HCEC 1CT (cell line): ENCODE measurements around the gene SIRT5.

Experiments used
- DNase-seq: peaks from one replicate; pipeline ENCODE4 v3.0.0-alpha.2; 2017

Gene SIRT5

GRCh38 chr6:13574571-13575376, at the start of gene SIRT5:
Gene SIRT5, plus strand, starts transcription at chr6:13574601. Its CDS starts 9,510 bp downstream, at chr6:13584111.
- peak; percentile 80 for DNase-seq

GRCh38 chr6:13524801-13525508, 49.4 kb upstream of the SIRT5 start:
- no peak for DNase-seq

DNA sequence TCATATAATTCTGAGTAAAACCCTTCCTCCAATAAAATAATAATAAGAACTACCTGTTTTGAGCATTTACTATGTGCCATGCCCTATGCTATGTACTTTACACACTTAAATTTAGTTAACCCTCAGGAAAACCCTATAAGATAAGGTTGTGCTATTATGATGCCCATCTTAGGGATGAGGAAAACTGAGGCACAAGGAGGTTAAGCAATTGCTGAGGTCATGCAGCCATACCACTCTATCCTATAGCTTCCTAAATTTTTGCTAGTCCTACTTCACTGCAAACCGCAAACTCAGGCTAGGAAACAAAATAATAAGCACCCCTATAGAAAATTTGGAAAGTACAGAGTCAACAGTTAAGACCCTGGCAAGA, 48.1 kb upstream of the SIRT5 start:
- no peak for DNase-seq

DNA sequence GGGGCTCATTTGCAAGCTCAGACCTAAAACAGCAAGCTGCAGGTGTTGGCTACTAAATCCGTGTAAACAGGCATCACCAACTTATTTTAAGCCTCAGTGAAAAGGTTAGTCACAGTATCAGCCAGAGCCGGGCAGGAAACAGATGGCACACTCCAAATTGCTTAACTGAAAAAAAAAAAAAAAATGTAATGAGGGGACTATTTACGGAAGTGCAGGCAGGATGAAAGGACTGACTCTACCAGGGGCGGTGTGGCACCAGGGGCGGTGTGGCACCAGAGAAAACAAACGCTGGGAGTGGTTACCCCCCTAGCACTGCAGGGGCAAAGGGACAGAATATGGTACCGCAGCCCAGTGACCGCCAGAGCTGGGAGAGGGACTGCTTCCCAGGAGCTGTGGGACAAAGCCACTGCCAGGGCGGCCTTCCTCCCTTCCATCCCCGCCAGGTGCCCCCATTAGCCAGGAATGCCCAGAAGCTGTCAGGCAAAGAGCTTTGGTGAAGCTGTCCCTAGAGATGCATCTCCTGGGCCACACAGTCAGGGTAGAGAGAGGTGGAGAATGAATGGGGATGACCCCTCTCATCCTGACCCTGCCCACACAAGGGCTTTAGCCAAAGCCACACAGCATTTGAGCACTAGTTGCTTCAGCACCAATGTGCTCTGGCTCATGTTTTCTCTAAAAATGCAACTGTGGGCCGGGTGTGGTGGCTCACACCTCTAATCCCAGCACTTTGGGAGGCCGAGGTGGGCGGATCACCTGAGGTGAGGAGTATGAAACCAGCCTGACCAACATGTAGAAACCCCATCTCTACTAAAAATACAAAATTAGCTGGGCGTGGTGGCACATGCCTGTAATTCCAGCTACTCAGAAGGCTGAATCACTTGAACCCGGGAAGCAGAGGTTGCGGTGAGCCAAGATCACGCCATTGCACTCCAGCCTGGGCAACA, 47.4 kb upstream of the SIRT5 start:
- peak; percentile 55 for DNase-seq

DNA sequence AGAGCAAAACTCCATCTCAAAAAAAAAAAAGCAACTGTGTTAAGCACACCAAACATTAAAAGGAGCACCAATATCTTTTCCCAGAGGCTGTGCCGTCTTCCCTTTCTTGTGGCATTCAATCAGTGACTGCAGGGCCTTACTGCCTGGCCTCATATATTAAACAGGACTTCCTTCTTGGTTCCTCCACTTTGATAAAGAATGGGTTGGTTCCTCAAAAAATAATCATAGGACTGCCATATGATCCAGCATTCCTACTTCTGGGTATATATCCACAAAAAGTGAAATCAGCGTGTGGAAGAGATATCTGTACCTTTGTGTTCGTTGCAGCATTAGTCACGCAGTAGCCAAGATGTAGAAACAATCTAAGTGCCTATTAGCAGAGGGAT, 46.7 kb upstream of the SIRT5 start:
- no peak for DNase-seq

DNA sequence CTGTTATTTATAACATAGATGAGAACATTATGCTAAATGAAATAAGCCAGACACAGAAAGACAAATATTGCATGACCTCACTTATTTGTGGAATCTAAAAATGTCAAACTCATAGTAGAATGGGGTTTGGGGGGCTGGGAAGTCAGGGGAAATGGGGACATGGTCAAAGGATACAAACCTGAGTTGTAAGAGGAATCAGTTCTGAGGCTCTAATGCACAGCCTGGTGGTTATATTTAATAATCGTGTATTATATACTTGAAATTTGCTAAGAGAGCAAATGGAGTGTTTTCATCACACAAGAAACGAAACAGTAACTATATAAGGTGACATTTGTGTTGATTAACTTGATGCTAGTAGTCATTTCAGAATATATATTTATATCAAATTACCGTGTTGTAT, 46.2 kb upstream of the SIRT5 start:
- DNase-seq, result peak; percentile 23

DNA sequence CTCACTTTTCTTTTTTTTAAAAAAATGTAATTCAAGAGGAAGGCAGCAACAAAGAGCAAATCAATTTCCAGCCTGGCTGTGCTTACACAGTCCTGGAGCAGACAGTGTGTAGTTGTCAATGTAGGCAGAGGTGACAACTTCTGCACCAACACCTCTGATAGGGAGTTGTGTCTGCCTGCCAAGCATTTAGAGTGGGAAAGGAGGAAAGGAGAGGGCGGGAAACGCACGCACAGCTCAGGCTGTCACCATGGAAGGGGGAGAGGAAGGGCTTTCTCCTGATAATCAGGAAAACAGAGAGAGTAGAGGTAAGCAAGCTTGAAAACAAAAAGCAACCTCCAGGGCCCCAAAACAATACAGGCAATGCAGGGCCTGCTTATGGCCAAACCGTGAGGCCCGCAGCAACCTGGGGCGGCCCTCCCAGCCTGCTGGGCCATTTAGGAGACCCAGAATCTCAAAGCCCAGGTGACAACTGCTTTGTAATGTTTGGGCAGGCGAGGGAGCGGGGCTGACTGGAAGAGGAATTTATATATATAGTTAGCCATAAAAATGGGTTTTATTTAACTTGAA, 45.5 kb upstream of the SIRT5 start:
- DNase-seq, result no peak

DNA sequence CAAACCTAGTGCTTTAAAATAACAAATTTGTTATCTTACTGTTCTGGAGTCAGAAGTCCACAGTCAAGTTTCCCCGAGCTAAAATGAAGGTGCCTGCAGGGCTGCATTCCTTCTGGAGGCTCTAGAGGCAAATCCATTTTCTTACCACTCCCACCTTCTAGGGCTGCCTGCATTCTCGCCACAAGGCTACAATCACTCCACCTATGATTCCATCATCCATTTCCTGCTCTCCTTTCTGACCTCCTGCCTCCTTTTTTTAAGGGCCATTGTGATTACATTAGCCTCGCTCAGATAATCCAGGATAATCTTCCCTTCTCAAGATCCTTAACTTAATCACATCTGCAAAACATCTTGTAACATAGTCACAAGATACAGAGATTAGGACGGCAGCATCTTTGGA, 42.4 kb upstream of the SIRT5 start:
- DNase-seq, result peak; percentile 26

- DNase-seq, result no peak
Measured at GRCh38 chr6:13534536-13534935, 39.9 kb upstream of the SIRT5 start.

GRCh38 chr6:13535306-13535705, 39.1 kb upstream of the SIRT5 start:
- no peak for DNase-seq

DNA sequence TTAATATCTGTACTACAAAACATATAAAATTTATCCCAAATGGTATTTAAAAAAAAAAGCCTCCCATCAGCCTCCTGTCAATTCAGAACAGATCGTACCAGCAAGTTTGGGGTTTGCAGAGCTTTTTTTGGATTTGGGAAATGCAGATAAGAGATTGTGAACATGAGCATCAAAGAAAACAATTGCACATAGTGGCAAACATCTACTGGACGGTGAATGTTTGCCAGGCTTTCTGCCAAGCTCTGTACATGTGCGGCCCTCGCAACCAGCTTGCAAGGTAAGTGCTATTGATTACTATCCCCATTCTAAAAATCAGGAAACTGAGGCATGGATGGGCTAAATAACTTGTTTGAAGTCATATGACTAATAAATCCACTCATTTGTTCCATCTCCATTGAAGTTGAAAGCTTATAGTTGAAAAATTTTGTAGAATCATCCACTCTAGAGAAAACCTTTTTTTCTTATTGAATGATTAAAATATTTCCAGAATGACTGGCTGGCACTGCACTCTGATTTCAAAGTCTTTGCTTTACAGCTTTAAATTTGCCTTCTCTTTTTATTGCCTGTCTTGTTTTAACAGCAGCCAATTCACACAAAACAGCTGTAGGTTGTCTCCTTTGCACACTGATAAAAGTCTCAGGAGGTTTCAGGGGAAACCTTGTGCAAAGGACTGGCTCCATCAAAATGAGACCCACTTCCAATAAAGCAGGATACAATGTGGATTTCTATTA, 37.4 kb upstream of the SIRT5 start:
- peak; percentile 16 for DNase-seq

DNA sequence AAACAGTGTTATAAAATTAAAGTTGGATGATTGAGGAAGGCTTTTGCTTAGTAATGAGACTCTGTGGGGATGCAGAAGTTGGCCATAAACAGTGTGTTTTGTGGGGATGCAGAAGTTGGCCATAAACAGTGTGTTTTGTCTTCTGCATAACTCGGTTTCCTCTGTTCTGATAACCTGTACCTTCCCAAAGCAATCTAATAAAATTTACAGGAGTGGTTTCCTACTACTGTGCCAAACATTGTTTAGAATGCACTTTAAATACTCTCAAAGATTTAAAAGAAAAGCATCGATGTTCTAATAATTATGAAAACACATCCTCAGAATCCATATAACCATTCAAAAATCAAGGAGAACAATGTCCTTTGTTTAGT, 36.9 kb upstream of the SIRT5 start:
- DNase-seq, result no peak

- peak; percentile 73 for DNase-seq
Measured at GRCh38 chr6:13538084-13538483, 36.3 kb upstream of the SIRT5 start.

- no peak for DNase-seq
Measured at GRCh38 chr6:13538600-13538999, 35.8 kb upstream of the SIRT5 start.

DNA sequence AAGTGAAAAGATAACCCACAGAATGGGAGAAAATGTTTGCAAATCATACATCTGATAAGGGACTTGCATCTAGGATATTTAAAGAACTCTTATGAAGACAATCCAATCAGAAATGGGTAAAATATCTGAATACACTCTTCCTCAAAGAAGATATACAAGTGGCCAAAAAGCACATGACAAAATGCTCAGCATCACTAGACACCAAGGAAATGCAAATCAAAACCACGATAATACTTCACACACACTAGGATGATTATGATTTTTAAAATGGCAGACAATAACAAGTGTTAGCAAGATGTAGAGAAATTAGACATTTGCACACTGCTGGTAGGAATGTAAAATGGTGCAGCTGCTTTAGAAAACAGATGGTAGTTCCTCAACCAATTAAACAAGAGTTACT, 34.8 kb upstream of the SIRT5 start:
- DNase-seq, result no peak

DNA sequence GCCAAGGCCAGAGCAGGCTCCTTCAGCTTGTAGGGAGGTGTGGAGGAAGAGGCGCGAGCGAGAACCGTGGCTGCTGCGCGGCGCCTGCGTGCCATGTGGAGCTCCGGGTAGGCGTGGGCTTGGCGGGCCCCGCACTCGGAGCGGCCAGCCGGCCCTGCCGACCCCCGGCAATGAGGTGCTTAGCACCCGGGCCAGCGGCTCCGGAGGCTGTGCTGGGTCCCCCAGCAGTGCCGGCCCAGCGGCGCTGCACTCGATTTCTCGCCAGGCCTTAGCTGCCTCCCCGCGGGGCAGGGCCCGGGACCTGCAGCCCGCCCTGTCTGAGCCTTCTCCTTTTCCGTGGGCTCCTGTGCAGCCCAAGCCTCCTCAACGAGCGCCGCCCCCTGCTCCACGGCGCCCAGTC, 32.9 kb upstream of the SIRT5 start:
- no peak for DNase-seq

DNA sequence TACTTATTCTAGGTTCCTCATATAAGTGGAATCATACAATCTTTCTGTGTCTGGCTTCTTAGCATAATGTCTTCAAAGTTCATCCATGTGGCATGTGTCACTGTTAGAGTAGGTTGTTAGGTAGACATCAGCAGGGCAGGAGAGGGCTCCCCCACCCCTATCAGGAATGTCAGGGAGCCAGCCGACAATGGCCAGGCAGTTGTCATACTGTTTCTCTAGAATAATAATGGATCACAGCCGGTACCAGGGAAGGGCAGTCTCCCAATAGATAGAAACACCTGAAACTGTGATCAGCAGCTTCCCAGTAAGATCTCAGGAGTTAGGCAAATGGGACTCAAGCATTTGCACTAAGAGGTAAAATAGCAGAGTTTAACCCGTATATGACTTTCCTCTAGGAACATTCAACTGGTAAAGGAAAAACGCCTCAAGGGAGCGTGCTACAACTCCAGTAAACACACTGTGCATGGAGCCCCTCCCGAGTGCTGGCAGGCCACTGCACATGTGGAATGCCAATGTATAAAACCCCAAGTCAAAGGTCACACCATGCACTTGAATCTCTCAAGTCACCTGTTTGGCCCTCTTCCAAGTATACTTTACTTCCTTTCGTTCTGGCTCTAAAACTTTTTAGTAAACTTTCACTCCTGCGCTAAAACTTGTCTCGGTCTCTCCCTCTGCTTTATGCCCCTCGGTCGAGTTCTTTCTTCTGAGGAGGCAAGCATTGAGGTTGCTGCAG, 29.8 kb upstream of the SIRT5 start:
- DNase-seq, result no peak

DNA sequence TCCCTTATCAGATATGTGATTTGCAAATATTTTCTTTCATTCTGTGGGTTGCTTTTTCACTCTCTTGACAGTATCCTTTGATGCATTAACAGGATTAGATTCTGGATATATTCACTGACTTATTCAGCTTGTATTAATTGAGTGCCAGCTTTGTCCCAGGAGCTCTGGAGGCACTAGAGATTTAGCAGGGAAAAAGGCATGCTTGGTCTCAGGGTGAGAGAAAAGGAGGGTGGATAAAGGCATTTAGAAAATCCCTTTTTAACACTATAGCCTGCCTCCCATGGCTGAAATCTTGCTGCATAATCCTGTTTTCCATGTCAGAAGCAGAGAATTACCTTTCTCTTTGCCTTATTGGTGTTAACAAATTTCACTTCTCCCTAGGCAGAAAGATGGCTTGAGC, 28.5 kb upstream of the SIRT5 start:
- no peak for DNase-seq

DNA sequence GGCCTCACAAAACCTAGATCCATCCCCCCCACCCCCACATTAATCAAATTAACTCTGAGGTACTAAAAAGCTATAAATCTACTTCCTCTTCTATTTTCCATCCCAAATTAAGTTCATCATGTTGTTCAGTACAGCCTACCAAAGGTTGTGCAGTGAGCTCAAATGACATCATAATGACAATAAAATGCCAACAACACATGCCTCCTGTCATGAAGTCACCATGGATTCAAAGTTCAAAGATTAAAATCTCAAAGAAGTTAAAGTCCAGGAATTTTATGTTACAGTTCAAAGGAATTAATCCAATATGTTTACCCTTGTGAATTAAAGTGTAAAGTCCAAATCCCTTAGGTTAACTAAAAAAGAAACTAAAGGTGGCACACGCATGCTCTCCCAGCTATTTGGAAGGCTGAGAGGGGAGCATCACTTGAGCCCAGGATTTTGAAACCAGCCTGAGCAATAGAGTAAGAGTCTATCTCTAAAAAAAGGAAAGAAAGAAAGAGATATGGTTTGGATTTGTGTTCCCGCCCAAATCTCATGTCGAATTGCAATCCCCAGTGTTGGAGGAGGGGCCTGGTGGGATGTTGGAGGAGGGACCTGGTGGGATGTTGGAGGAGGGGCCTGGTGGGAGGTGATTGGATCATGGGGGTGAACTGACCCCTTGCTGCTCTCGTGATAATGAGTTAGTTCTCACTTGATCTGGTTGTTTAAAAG, 25.7 kb upstream of the SIRT5 start:
- DNase-seq, result no peak

DNA sequence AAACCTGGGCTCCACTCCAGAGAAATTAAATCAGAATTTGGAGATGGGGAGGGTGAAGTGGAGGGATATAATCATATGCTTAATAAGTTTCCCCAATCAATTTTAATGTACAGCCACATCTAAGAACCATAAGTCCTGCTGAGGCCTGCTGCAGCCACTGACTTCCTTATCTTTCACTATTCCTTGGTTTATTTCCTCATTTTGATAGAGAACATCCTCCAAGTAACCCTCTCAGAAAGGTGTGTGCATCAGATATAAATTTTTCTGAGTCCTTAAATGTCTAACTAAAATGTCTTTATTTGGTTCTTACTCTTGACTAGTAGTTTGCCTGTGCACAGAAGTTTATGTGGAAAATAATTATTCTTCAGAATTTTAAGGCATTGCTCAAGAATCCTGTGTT, 23.7 kb upstream of the SIRT5 start:
- no peak for DNase-seq

DNA sequence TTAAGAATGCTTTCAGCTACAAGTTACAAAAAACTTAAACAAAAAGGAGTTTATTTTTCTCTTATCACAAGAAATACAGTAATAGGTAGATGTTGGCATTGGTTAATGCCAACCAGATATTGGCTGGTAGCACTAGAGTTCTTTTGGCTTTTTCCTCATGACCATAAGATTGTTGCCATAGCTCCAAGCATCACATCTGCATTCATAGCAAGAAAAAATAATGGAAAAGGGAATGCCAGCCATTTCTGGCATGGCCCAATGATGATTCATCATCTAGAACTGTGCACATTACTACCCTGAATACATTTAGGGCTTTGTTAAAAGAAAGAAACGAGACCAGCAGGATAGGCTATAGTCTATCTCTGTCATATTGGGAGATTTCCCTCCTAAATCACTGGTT, 20.8 kb upstream of the SIRT5 start:
- no peak for DNase-seq
